ENCODE results near the gene BEST4. TPM values are rescaled to one million over a fixed set of nuclear protein-coding genes. Genes with fewer than 3 reads are reported as not detected.
"Not testable (repeated sequence)": the region's sequence is repeated elsewhere in the genome, so short reads cannot be mapped to it uniquely, and the experiment has no call there.

The BEST4 gene
- polyA plus RNA-seq, 1 of the 3 experiments (the other 2 are of a cell fraction): 0.12 TPM

GRCh38 chr1:44826375-44827196 lies 38.6 kb upstream of the BEST4 start:
- POLR2A ChIA-PET: interaction anchor here (1.4 kb wide), 1 partner anchor 51 kb away, joined by 4 read pairs; the partner anchor contains the start of gene RPS8
- TF ChIP-seq ZBTB33 (IDR thresholded peaks at IDR 0.05; ENCODE audit: borderline replicate concordance, low read depth) (no peak), TEAD4 (IDR thresholded peaks at IDR 0.05; ENCODE audit: borderline replicate concordance, insufficient read depth) (no peak), CTCF (IDR thresholded peaks at IDR 0.05) (no peak), EP300 (IDR thresholded peaks at IDR 0.05; ENCODE audit: borderline replicate concordance in 1 of 2, low read depth in 1 of 2, low read length in 1 of 2) (no peak)
- WGBS (ENCODE audit: low lambda C conversion rate): 88% methylated on average over 20 of the region's 24 CpGs
- Histone ChIP-seq H4K20me1 (ENCODE audit: insufficient read depth) (no peaks in the 10 kb centered on the region), H3K27ac (ENCODE audit: low read depth in 2 of 2, low read length in 1 of 2) (no peak overlapping the region), H3F3A (replicated peaks; ENCODE audit: insufficient read depth) (peaks cover 4% of the 10 kb centered on the region), H3K9me2 (no peaks in the 10 kb centered on the region), H3K36me3 (replicated peaks in 1 of 2; ENCODE audit: control insufficient read depth in 1 of 2, insufficient read depth in 2 of 2, low read length in 1 of 2) (no peaks in the 10 kb centered on the region), H3K4me1 (ENCODE audit: control insufficient read depth in 1 of 2, insufficient read depth in 2 of 2, low read depth in 1 of 2, low read length in 1 of 2) (no peaks in the 10 kb centered on the region), H3K4me3 (ENCODE audit: low read depth in 2 of 2, low read length in 1 of 2) (no peak overlapping the region), H3K9ac (no peak overlapping the region), H3K79me2 (ENCODE audit: insufficient read depth) (no peaks in the 10 kb centered on the region), H3K4me2 (no peak overlapping the region), H2AFZ (ENCODE audit: low read depth) (no peak overlapping the region), H3K27me3 (ENCODE audit: insufficient read depth) (no peaks in the 10 kb centered on the region), H3K9me3 (no peaks in the 10 kb centered on the region)
- CTCF ChIA-PET: interaction anchor here (0.9 to 2.0 kb wide), 2 partner anchors 9 to 188 kb away, joined by 3 to 5 read pairs; no protein-coding TSS in a partner anchor
- DNase-seq: peak; percentile 20

GRCh38 chr1:44824392-44824791 lies 36.4 kb upstream of the BEST4 start:
- H3F3A ChIP-seq (replicated peaks; ENCODE audit: insufficient read depth): peaks cover 21% of the 10 kb centered on the region
- H2AFZ ChIP-seq (ENCODE audit: low read depth); H3K4me2 ChIP-seq; H3K79me2 ChIP-seq (ENCODE audit: insufficient read depth); H3K27me3 ChIP-seq (ENCODE audit: insufficient read depth); H3K9ac ChIP-seq; H3K4me3 ChIP-seq (ENCODE audit: low read depth in 2 of 2, low read length in 1 of 2); H3K9me2 ChIP-seq; H3K27ac ChIP-seq (ENCODE audit: low read depth in 2 of 2, low read length in 1 of 2); DNase-seq; H3K36me3 ChIP-seq (replicated peaks in 1 of 2; ENCODE audit: control insufficient read depth in 1 of 2, insufficient read depth in 2 of 2, low read length in 1 of 2); H4K20me1 ChIP-seq (ENCODE audit: insufficient read depth); H3K9me3 ChIP-seq; CTCF ChIA-PET; H3K4me1 ChIP-seq (ENCODE audit: control insufficient read depth in 1 of 2, insufficient read depth in 2 of 2, low read depth in 1 of 2, low read length in 1 of 2): not testable (repeated sequence)
- POLR2A ChIA-PET: interaction anchor here (1.1 kb wide), 1 partner anchor 10 kb away, joined by 3 read pairs; no protein-coding TSS in a partner anchor
- 92% methylated on average over 6 of the region's 6 CpGs for WGBS (ENCODE audit: low lambda C conversion rate)

Measured in SK-N-SH (cell line).